ENCODE results near the gene KRTAP9-3. TPM values are rescaled to one million over a fixed set of nuclear protein-coding genes. Genes with fewer than 3 reads are reported as not detected.
"Not testable (repeated sequence)": the region's sequence is repeated elsewhere in the genome, so short reads cannot be mapped to it uniquely, and the experiment has no call there.

The KRTAP9-3 gene
- total RNA-seq, 1 experiment from 2014 or later: not detected

GRCh38 chr17:41249637-41250240 is 17.5 kb downstream of the KRTAP9-3 start, which contains the start of gene KRTAP9-4:
KRTAP9-4 (plus strand) TSS chr17:41249687; CDS start chr17:41249721, 34 bp downstream.
- DNase-seq (ENCODE audit: low read depth): not testable (repeated sequence)

- no peak for DNase-seq (ENCODE audit: low read depth)
These were observed 19.0 kb downstream of the KRTAP9-3 start for GRCh38 chr17:41251261-41251660.

GRCh38 chr17:41254861-41255260 is 22.6 kb downstream of the KRTAP9-3 start:
- DNase-seq (ENCODE audit: low read depth): no peak

- DNase-seq (ENCODE audit: low read depth): not testable (repeated sequence)
These were observed 23.4 kb downstream of the KRTAP9-3 start, which contains the start of gene KRTAP9-9 for GRCh38 chr17:41255381-41256290. KRTAP9-9 (plus strand) TSS chr17:41255384.

- DNase-seq (ENCODE audit: low read depth): no peak
These were observed 24.0 kb downstream of the KRTAP9-3 start for GRCh38 chr17:41256291-41256685.

GRCh38 chr17:41258406-41258805 is 26.2 kb downstream of the KRTAP9-3 start:
- no peak for DNase-seq (ENCODE audit: low read depth)

- no peak for DNase-seq (ENCODE audit: low read depth)
These were observed 31.0 kb downstream of the KRTAP9-3 start for GRCh38 chr17:41263212-41263611.

GRCh38 chr17:41264599-41264998 is 32.4 kb downstream of the KRTAP9-3 start:
- DNase-seq (ENCODE audit: low read depth): no peak

GRCh38 chr17:41265078-41265477 is 32.8 kb downstream of the KRTAP9-3 start, which contains the start of gene KRTAP9-6:
KRTAP9-6 (plus strand) TSS chr17:41265378; CDS start chr17:41265378, 0 bp downstream.
- no peak for DNase-seq (ENCODE audit: low read depth)

- DNase-seq (ENCODE audit: low read depth): no peak
These were observed 35.5 kb downstream of the KRTAP9-3 start for GRCh38 chr17:41267711-41268110.

GRCh38 chr17:41271323-41271722 is 39.1 kb downstream of the KRTAP9-3 start:
- not testable (repeated sequence) for DNase-seq (ENCODE audit: low read depth)

GRCh38 chr17:41271858-41272257 is 39.6 kb downstream of the KRTAP9-3 start:
- DNase-seq (ENCODE audit: low read depth): no peak

- DNase-seq (ENCODE audit: low read depth): not testable (repeated sequence)
These were observed 43.5 kb downstream of the KRTAP9-3 start, which contains the start of gene KRTAP9-7 for GRCh38 chr17:41275648-41276190. KRTAP9-7 (plus strand) TSS chr17:41275698; CDS start chr17:41275698, 0 bp downstream.

GRCh38 chr17:41278176-41278955 is 46.1 kb downstream of the KRTAP9-3 start:
- no peak for DNase-seq (ENCODE audit: low read depth)

Other genes with a start within 250 kb of the KRTAP9-3 start
- not detected in 2 replicates for gene KRT40, start 248.1 kb upstream of the KRTAP9-3 start, total RNA-seq (2014; rRNA removed)
- not detected in 2 replicates for gene KRTAP3-3, start 238.3 kb upstream of the KRTAP9-3 start, total RNA-seq (2014; rRNA removed)
- gene KRTAP3-2, start 232.5 kb upstream of the KRTAP9-3 start, total RNA-seq (2014; rRNA removed): not detected in 2 replicates
- gene KRTAP3-1, start 223.3 kb upstream of the KRTAP9-3 start, total RNA-seq (2014; rRNA removed): not detected in 2 replicates
- 2.8 and 6.0 TPM in 2 replicates for gene KRTAP1-5, start 205.2 kb upstream of the KRTAP9-3 start, total RNA-seq (2014; rRNA removed)
- not detected in 2 replicates for gene KRTAP1-4, start 202.3 kb upstream of the KRTAP9-3 start, total RNA-seq (2014; rRNA removed)
- gene KRTAP1-3, start 197.6 kb upstream of the KRTAP9-3 start, total RNA-seq (2014; rRNA removed): not detected in 2 replicates
- gene KRTAP1-1, start 191.0 kb upstream of the KRTAP9-3 start, total RNA-seq (2014; rRNA removed): not detected in 2 replicates
- not detected in 2 replicates for gene KRTAP2-1, start 185.1 kb upstream of the KRTAP9-3 start, total RNA-seq (2014; rRNA removed)
- gene KRTAP2-2, start 177.2 kb upstream of the KRTAP9-3 start, total RNA-seq (2014; rRNA removed): not detected in 2 replicates
- 0.80 and 3.4 TPM in 2 replicates for gene KRTAP2-3, start 172.3 kb upstream of the KRTAP9-3 start, total RNA-seq (2014; rRNA removed)
- gene KRTAP2-4, start 166.6 kb upstream of the KRTAP9-3 start, total RNA-seq (2014; rRNA removed): not detected in 2 replicates
- gene KRTAP4-7, start 148.3 kb upstream of the KRTAP9-3 start, total RNA-seq (2014; rRNA removed): not detected in 2 replicates
- not detected in 2 replicates for gene KRTAP4-8, start 134.3 kb upstream of the KRTAP9-3 start, total RNA-seq (2014; rRNA removed)
- gene KRTAP4-16, start 130.2 kb upstream of the KRTAP9-3 start, total RNA-seq (2014; rRNA removed): not detected in 2 replicates
- gene KRTAP4-9, start 127.1 kb upstream of the KRTAP9-3 start, total RNA-seq (2014; rRNA removed): not detected in 2 replicates
- gene KRTAP4-11, start 114.1 kb upstream of the KRTAP9-3 start, total RNA-seq (2014; rRNA removed): not detected in 2 replicates
- gene KRTAP4-12, start 108.3 kb upstream of the KRTAP9-3 start, total RNA-seq (2014; rRNA removed): not detected in 2 replicates
- gene KRTAP4-6, start 91.9 kb upstream of the KRTAP9-3 start, total RNA-seq (2014; rRNA removed): not detected in 2 replicates
- not detected in 2 replicates for gene KRTAP4-5, start 82.6 kb upstream of the KRTAP9-3 start, total RNA-seq (2014; rRNA removed)
- gene KRTAP4-4, start 71.7 kb upstream of the KRTAP9-3 start, total RNA-seq (2014; rRNA removed): not detected in 2 replicates
- gene KRTAP4-3, start 64.2 kb upstream of the KRTAP9-3 start, total RNA-seq (2014; rRNA removed): not detected in 2 replicates
- gene KRTAP4-2, start 54.2 kb upstream of the KRTAP9-3 start, total RNA-seq (2014; rRNA removed): not detected in 2 replicates
- not detected in 2 replicates for gene KRTAP4-1, start 47.5 kb upstream of the KRTAP9-3 start, total RNA-seq (2014; rRNA removed)
- not detected in 2 replicates for gene KRTAP9-1, start 42.6 kb upstream of the KRTAP9-3 start, total RNA-seq (2014; rRNA removed)
- gene KRTAP9-2, start 5.8 kb upstream of the KRTAP9-3 start, total RNA-seq (2014; rRNA removed): not detected in 2 replicates
- gene KRTAP9-8, start 5.5 kb downstream of the KRTAP9-3 start, total RNA-seq (2014; rRNA removed): not detected in 2 replicates
- not detected in 2 replicates for gene KRTAP9-4, start 17.2 kb downstream of the KRTAP9-3 start, total RNA-seq (2014; rRNA removed)
- not detected in 2 replicates for gene KRTAP9-9, start 22.9 kb downstream of the KRTAP9-3 start, total RNA-seq (2014; rRNA removed)
- not detected in 2 replicates for gene KRTAP9-6, start 32.9 kb downstream of the KRTAP9-3 start, total RNA-seq (2014; rRNA removed)
- not detected in 2 replicates for gene KRTAP9-7, start 43.2 kb downstream of the KRTAP9-3 start, total RNA-seq (2014; rRNA removed)
- not detected in 2 replicates for gene KRTAP29-1, start 70.4 kb downstream of the KRTAP9-3 start, total RNA-seq (2014; rRNA removed)
- not detected in 2 replicates for gene KRTAP16-1, start 76.9 kb downstream of the KRTAP9-3 start, total RNA-seq (2014; rRNA removed)
- not detected in 2 replicates for gene KRTAP17-1, start 83.3 kb downstream of the KRTAP9-3 start, total RNA-seq (2014; rRNA removed)
- not detected in 2 replicates for gene KRT33A, start 118.4 kb downstream of the KRTAP9-3 start, total RNA-seq (2014; rRNA removed)
- not detected in 2 replicates for gene KRT33B, start 137.4 kb downstream of the KRTAP9-3 start, total RNA-seq (2014; rRNA removed)
- 0.29 and 1.0 TPM in 2 replicates for gene KRT34, start 149.9 kb downstream of the KRTAP9-3 start, total RNA-seq (2014; rRNA removed)
- not detected in 2 replicates for gene KRT31, start 165.2 kb downstream of the KRTAP9-3 start, total RNA-seq (2014; rRNA removed)
- not detected in 2 replicates for gene KRT37, start 192.1 kb downstream of the KRTAP9-3 start, total RNA-seq (2014; rRNA removed)
- not detected in 2 replicates for gene KRT38, start 208.5 kb downstream of the KRTAP9-3 start, total RNA-seq (2014; rRNA removed)
- gene KRT32, start 234.9 kb downstream of the KRTAP9-3 start, total RNA-seq (2014; rRNA removed): not detected in 2 replicates
- gene KRT35, start 248.7 kb downstream of the KRTAP9-3 start, total RNA-seq (2014; rRNA removed): not detected in 2 replicates